B cell (primary cell): ENCODE measurements around the gene SDC4. TPM values are rescaled to one million over a fixed set of nuclear protein-coding genes. Genes with fewer than 3 reads are reported as not detected.

ENCODE experiments used
- ATAC-seq: fragments of 200-7000 bp; cut with Tn5 transposase; one replicate; pipeline ENCODE4 v1.10.0; 2021; ENCODE audit warnings: low read depth, mild to moderate bottlenecking, moderate number of reproducible peaks, moderate library complexity
- CTCF ChIA-PET: fragments of 350-600 bp; sonication (Branson Sonifier 250); formaldehyde crosslinking; loops from one replicate; lab custom pipeline; 2021; ENCODE audit warnings: antibody characterized with exemption, inconsistent platforms; lab: Charles Lee
- POLR2A ChIA-PET: fragments of 350-600 bp; sonication (Branson Sonifier 250); formaldehyde crosslinking; loops from one replicate; lab custom pipeline; 2021; ENCODE audit warnings: antibody characterized with exemption; lab: Charles Lee
- DNase-seq: peaks from one replicate; pipeline ENCODE4 v3.0.0; 2013
- H2AFZ ChIP-seq: 2 replicates; pipeline ENCODE4 v1.6.1; 2012; ENCODE audit warnings: mild to moderate bottlenecking, low read depth, low read length; ENCODE audit not compliant: insufficient read depth, poor library complexity, severe bottlenecking
- H3K27ac ChIP-seq, 2 donors: 1 replicate in 1 of 2; 2 replicates in 1 of 2; pipeline ENCODE4 v1.5.1; 2012 to 2013; ENCODE audit warnings: low read length in 2 of 2, mild to moderate bottlenecking in 2 of 2, moderate library complexity in 1 of 2
- H3K27me3 ChIP-seq, 4 experiments: fragments of 200-600 bp in 1 of 4; sonication (generic) in 1 of 4; replicated peaks in 1 of 4; 1 replicate in 2 of 4; 2 replicates in 2 of 4; pipeline versions ENCODE4 v1.6.1 to v1.7.0; 2013 to 2016; ENCODE audit warnings: low read length in 3 of 4, mild to moderate bottlenecking in 2 of 4, mixed read lengths in 1 of 4, moderate library complexity in 1 of 4; ENCODE audit not compliant: insufficient read depth in 4 of 4, control insufficient read depth in 3 of 4; ENCODE audit errors: control extremely low read depth in 1 of 4
- H3K36me3 ChIP-seq, 2 experiments: replicated peaks in 1 of 2; 1 replicate in 1 of 2; 2 replicates in 1 of 2; pipeline versions ENCODE4 v1.6.1 to v1.7.1; 2013; ENCODE audit warnings: low read length in 1 of 2; ENCODE audit not compliant: insufficient read depth in 2 of 2, control insufficient read depth in 1 of 2; ENCODE audit errors: control extremely low read depth in 1 of 2, extremely low read depth in 1 of 2
- H3K4me1 ChIP-seq, 2 donors: fragments of 200-600 bp in 1 of 2; sonication (generic) in 1 of 2; 1 replicate in 1 of 2; 2 replicates in 1 of 2; pipeline versions ENCODE4 v1.5.1 to v1.6.1; 2013 to 2017; ENCODE audit warnings: low read length in 2 of 2; ENCODE audit not compliant: control insufficient read depth in 2 of 2, insufficient read depth in 2 of 2
- H3K4me2 ChIP-seq: replicated peaks from 2 replicates; pipeline ENCODE3; 2012; ENCODE audit warnings: mild to moderate bottlenecking, low read depth, low read length; ENCODE audit not compliant: poor library complexity, severe bottlenecking
- H3K4me3 ChIP-seq, 5 experiments: fragments of 200-600 bp in 1 of 5; sonication (generic) in 1 of 5; 1 replicate in 3 of 5; 2 replicates in 2 of 5; pipeline versions ENCODE4 v1.5.1 to v1.7.0; 2011 to 2016; ENCODE audit warnings: low read length in 4 of 5, mild to moderate bottlenecking in 4 of 5, low read depth in 2 of 5, control low read depth in 1 of 5, moderate library complexity in 1 of 5; ENCODE audit not compliant: insufficient read depth in 1 of 5; ENCODE audit errors: control extremely low read depth in 1 of 5, extremely low read depth in 1 of 5
- H3K79me2 ChIP-seq: fragments of 200-600 bp; sonication (generic); one replicate; pipeline ENCODE4 v1.6.0; 2016; ENCODE audit warnings: low read length; ENCODE audit not compliant: control insufficient read depth, insufficient read depth
- H3K9ac ChIP-seq: fragments of 200-600 bp; sonication (generic); 2 replicates; pipeline ENCODE4 v1.6.1; 2017; ENCODE audit warnings: mild to moderate bottlenecking, low read length, moderate library complexity
- H3K9me3 ChIP-seq, 3 donors: one replicate each; pipeline versions ENCODE4 v1.6.1 to v1.7.1; 2013; ENCODE audit warnings: low read length in 2 of 3; ENCODE audit not compliant: control insufficient read depth in 2 of 3, insufficient read depth in 1 of 3; ENCODE audit errors: control extremely low read depth in 1 of 3
- H4K20me1 ChIP-seq: 2 replicates; pipeline ENCODE4 v1.6.0; 2012; ENCODE audit warnings: mild to moderate bottlenecking, low read length; ENCODE audit not compliant: insufficient read depth, control insufficient read depth, poor library complexity, severe bottlenecking
- H3K27ac Mint-ChIP-seq: one replicate; pipeline ENCODE4 v1.8.0; 2021; ENCODE audit warnings: mixed read lengths
- H3K27me3 Mint-ChIP-seq: one replicate; pipeline ENCODE4 v1.8.0; 2021; ENCODE audit warnings: mixed read lengths
- H3K4me1 Mint-ChIP-seq: one replicate; pipeline ENCODE4 v1.8.0; 2021; ENCODE audit warnings: mixed read lengths
- H3K4me3 Mint-ChIP-seq: one replicate; pipeline ENCODE4 v1.8.0; 2021; ENCODE audit warnings: mixed read lengths
- H3K9me3 Mint-ChIP-seq: one replicate; pipeline ENCODE4 v1.8.0; 2022; ENCODE audit warnings: mixed read lengths; ENCODE audit not compliant: insufficient read depth
- EZH2 ChIP-seq: IDR thresholded peaks from 2 replicates; pipeline ENCODE4 v1.6.1; 2012; ENCODE audit warnings: borderline replicate concordance, low read depth, mild to moderate bottlenecking, moderate library complexity, low read length; ENCODE audit not compliant: insufficient read depth, poor library complexity, severe bottlenecking
- WGBS: methylation state at CpG from one replicate; pipeline ENCODE4 v1.1.5; 2013; ENCODE audit warnings: missing lambda C conversion rate; ENCODE audit not compliant: insufficient coverage; 5-methylcytosine and 5-hydroxymethylcytosine counted together
- intact Hi-C: fragments of 100-400 bp; cut with micrococcal nuclease; formaldehyde crosslinking; loops from one replicate; pipeline ENCODE4 v1.10.0; 2022
- polyA plus RNA-seq: library from polyadenylated mRNA; depleted of rRNA; stranded (reverse); fragments of >200 nt; gene quantifications from 2 replicates; pipeline ENCODE4 v1.2.3, GENCODE V29; 2012
- total RNA-seq, 2 donors: library from RNA; stranded (reverse); fragments of 120-200 nt in 1 of 2; gene quantifications; 1 replicate in 1 of 2; 2 replicates in 1 of 2; pipeline versions ENCODE4 v1.2.3 to v1.2.4, GENCODE V29; 2013 to 2022
- TF ChIP-seq, protein P1 (sequence below): fragments of 200-600 bp; IDR thresholded peaks from one replicate; pipeline ENCODE4 v1.8.0; 2022; ENCODE audit warnings: antibody characterized with exemption, mild to moderate bottlenecking

The SDC4 gene
- total and polyA plus RNA-seq, 2 donors (not counting 1 experiment from before 2014, with no cell fraction given) = 0.04 TPM; not detected in 1

GRCh38 chr20:45373353-45374100 lies 25.3 kb upstream of the SDC4 start:
- Mint-ChIP-seq H3K9me3 (no peaks in the 10 kb centered on the region), H3K27me3 (no peaks in the 10 kb centered on the region), H3K4me1 (peaks cover 56% of the 10 kb centered on the region), H3K27ac (peak overlapping the region; percentile 86), H3K4me3 (peak overlapping the region; percentile 96)
- Histone ChIP-seq H2AFZ (peak overlapping the region; percentile 41), H3K9me3 (no peaks in the 10 kb centered on the region), H3K27me3 (no peaks in the 10 kb centered on the region), H3K4me2 (peak overlapping the region; percentile 85), H3K27ac (peak overlapping the region in 1 of 2 donors; percentile 73), H3K36me3 (peaks cover 0 to 13% of the 10 kb centered on the region in 2 experiments), H3K9ac (peak overlapping the region; percentile 62), H3K4me1 (peaks cover 48 to 57% of the 10 kb centered on the region in 2 donors), H3K4me3 (peak overlapping the region; percentile 42 to 64 (median 54)), H3K79me2 (peaks cover 62% of the 10 kb centered on the region), H4K20me1 (peaks cover 50% of the 10 kb centered on the region)
- TF ChIP-seq, protein P1, sequence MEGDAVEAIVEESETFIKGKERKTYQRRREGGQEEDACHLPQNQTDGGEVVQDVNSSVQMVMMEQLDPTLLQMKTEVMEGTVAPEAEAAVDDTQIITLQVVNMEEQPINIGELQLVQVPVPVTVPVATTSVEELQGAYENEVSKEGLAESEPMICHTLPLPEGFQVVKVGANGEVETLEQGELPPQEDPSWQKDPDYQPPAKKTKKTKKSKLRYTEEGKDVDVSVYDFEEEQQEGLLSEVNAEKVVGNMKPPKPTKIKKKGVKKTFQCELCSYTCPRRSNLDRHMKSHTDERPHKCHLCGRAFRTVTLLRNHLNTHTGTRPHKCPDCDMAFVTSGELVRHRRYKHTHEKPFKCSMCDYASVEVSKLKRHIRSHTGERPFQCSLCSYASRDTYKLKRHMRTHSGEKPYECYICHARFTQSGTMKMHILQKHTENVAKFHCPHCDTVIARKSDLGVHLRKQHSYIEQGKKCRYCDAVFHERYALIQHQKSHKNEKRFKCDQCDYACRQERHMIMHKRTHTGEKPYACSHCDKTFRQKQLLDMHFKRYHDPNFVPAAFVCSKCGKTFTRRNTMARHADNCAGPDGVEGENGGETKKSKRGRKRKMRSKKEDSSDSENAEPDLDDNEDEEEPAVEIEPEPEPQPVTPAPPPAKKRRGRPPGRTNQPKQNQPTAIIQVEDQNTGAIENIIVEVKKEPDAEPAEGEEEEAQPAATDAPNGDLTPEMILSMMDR = peak; percentile 90
- TF ChIP-seq EZH2 = no peak
- CTCF ChIA-PET = interaction anchor here (0.8 to 20.6 kb wide), 29 partner anchors 9 to 787 kb away, joined by 3 to 814 read pairs (median 6); partner anchors contain the start of genes DBNDD2, PIGT, SYS1 and WFDC2
- intact Hi-C loops = loop anchor here (1.0 kb wide), 2 partner anchors 10 to 64 kb away; partner anchors contain the start of gene SYS1
- WGBS = under 1% methylated on average over 22 of the region's 38 CpGs
- DNase-seq (peak; percentile 88), ATAC-seq (peak; percentile 92)
- POLR2A ChIA-PET = interaction anchor here (0.9 to 4.8 kb wide), 6 partner anchors 8 to 63 kb away, joined by 3 to 38 read pairs (median 6); partner anchors contain the start of genes PIGT and SYS1
